ENCODE results near the gene ZNF385D. TPM values are rescaled to one million over a fixed set of nuclear protein-coding genes. Genes with fewer than 3 reads are reported as not detected.
A peak's percentile ranks its signal among the peaks of the same experiment; 100 is the strongest.

The ZNF385D gene
- total RNA-seq, 8 experiments from 2014 or later: 3.9 to 9.6 (median 5.0) TPM

DNA sequence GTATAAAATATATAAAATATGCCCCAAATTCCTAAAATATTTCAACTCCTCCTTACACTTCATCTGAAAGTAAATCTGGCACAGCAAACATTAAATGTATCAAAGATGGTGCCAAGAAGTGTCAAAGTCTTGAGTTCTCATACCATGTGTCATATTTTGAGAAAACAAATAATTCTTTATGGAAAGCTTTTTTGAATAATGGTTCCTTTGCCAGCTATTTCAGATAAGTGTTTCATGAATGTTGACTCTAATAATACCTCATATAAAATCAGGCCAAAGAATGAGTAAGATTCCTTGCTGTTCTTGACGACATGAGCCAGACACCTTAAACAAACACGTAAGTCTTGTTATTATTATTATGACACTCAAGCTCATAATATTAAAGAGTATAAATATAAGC lies 30.3 kb upstream of the ZNF385D start:
- H3K27ac ChIP-seq: no peak overlapping the region
- WGBS, 10 experiments: 63 to 100% (median 100%) methylated on average over 1 to 2 of the region's 2 CpGs; no CpG with 5 or more reads in 2 of the 10 experiments
- no peaks in the 10 kb centered on the region for H3K4me1 ChIP-seq (replicated peaks in 1 of 2)
- in situ Hi-C loops (cut with MboI; ENCODE audit: low pct_unique_long_range_greater_than_20kb in 2 of 9, low sequenced_read_pairs in 9 of 9, unreplicated experiment in 9 of 9): no loop called here
- no peak for ATAC-seq (replicated peaks in 6 of 8)
- no peak overlapping the region for H3K4me3 ChIP-seq

DNA sequence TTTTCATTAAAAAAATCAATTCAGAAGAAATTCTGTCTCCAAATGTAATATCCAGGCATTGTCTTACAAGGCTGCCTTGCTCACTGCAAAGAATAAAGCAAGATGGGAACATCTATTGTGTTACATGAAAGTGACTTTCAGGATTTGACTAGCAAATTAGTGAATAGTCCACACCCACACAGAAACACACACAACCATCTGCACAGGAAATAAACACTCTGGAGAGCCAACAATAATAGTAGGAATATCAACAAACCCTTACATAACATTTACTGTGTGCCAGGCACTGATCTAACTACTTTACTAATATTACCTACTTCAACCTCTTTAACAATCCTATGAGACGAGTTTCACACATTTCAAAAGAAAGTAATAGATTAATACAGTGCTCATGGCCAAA lies 28.9 kb upstream of the ZNF385D start:
- Histone ChIP-seq H3K4me3 (no peak overlapping the region), H3K4me1 (replicated peaks in 1 of 2) (no peaks in the 10 kb centered on the region), H3K27ac (no peak overlapping the region)
- 20 to 100% (median 56%) methylated on average over 1 of the region's 1 CpG; no CpG with 5 or more reads in 4 of the 10 experiments for WGBS, 10 experiments
- ATAC-seq (replicated peaks in 6 of 8): peak in 2 of 8 experiments; percentile 30 to 71
- in situ Hi-C loops (cut with MboI; ENCODE audit: low pct_unique_long_range_greater_than_20kb in 2 of 9, low sequenced_read_pairs in 9 of 9, unreplicated experiment in 9 of 9): no loop called here

GRCh38 chr3:21778715-21779114 lies 27.7 kb upstream of the ZNF385D start:
- 50 to 100% (median 92%) methylated on average over 1 of the region's 1 CpG; no CpG with 5 or more reads in 1 of the 10 experiments for WGBS, 10 experiments
- in situ Hi-C loops (cut with MboI; ENCODE audit: low pct_unique_long_range_greater_than_20kb in 2 of 9, low sequenced_read_pairs in 9 of 9, unreplicated experiment in 9 of 9): no loop called here
- no peak overlapping the region for H3K4me3 ChIP-seq
- H3K4me1 ChIP-seq (replicated peaks in 1 of 2): no peaks in the 10 kb centered on the region
- no peak for ATAC-seq (replicated peaks in 6 of 8)
- H3K27ac ChIP-seq: no peak overlapping the region

- no peak for ATAC-seq (replicated peaks in 6 of 8)
- H3K4me3 ChIP-seq: no peak overlapping the region
- H3K27ac ChIP-seq: no peak overlapping the region
- no peaks in the 10 kb centered on the region for H3K4me1 ChIP-seq (replicated peaks in 1 of 2)
- WGBS, 10 experiments: 40 to 100% (median 100%) methylated on average over 1 to 2 of the region's 2 CpGs; no CpG with 5 or more reads in 2 of the 10 experiments
- in situ Hi-C loops (cut with MboI; ENCODE audit: low pct_unique_long_range_greater_than_20kb in 2 of 9, low sequenced_read_pairs in 9 of 9, unreplicated experiment in 9 of 9): no loop called here
These were observed 26.8 kb upstream of the ZNF385D start for GRCh38 chr3:21777821-21778220.

DNA sequence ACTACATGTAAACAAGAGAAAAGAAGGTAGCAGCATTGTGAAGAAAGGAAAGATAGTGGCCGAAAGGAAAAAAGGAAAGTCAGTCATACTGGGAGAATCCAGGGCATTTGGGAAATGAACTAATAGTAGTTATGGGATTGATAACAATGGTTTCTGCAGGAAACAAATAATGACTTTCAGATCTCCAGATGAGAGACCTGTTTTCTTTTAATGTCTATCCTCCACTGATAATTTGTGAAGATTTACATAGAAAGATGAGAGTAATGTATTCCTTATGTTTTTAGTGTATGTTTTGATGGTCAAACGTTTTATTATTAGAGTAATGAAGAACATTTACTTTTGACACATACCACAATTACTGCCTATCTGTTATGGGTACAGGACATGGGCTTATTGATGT lies 15.0 kb upstream of the ZNF385D start:
- ATAC-seq (replicated peaks in 6 of 8): no peak
- Histone ChIP-seq H3K27ac (no peak overlapping the region), H3K4me3 (no peak overlapping the region), H3K4me1 (replicated peaks in 1 of 2) (peaks cover 0 to 15% of the 10 kb centered on the region in 2 donors)
- 0 to 83% (median 50%) methylated on average over 1 to 2 of the region's 2 CpGs; no CpG with 5 or more reads in 1 of the 10 experiments for WGBS, 10 experiments
- in situ Hi-C loops (cut with MboI; ENCODE audit: low pct_unique_long_range_greater_than_20kb in 2 of 9, low sequenced_read_pairs in 9 of 9, unreplicated experiment in 9 of 9): loop anchor here in 2 of 9 experiments (25.0 kb wide), 2 partner anchors 121 to 346 kb away; no protein-coding TSS in a partner anchor

- 50 to 90% (median 74%) methylated on average over 2 to 5 of the region's 5 CpGs for WGBS, 10 experiments
- ATAC-seq (replicated peaks in 6 of 8): no peak
- peaks cover 0 to 8% of the 10 kb centered on the region in 2 donors for H3K4me1 ChIP-seq (replicated peaks in 1 of 2)
- H3K4me3 ChIP-seq: no peak overlapping the region
- H3K27ac ChIP-seq: no peak overlapping the region
- in situ Hi-C loops (cut with MboI; ENCODE audit: low pct_unique_long_range_greater_than_20kb in 2 of 9, low sequenced_read_pairs in 9 of 9, unreplicated experiment in 9 of 9): loop anchor here in 3 of 9 experiments (10.0 to 25.0 kb wide), 3 partner anchors 131 to 356 kb away; no protein-coding TSS in a partner anchor
These were observed 4.9 kb upstream of the ZNF385D start for GRCh38 chr3:21755896-21756295.

DNA sequence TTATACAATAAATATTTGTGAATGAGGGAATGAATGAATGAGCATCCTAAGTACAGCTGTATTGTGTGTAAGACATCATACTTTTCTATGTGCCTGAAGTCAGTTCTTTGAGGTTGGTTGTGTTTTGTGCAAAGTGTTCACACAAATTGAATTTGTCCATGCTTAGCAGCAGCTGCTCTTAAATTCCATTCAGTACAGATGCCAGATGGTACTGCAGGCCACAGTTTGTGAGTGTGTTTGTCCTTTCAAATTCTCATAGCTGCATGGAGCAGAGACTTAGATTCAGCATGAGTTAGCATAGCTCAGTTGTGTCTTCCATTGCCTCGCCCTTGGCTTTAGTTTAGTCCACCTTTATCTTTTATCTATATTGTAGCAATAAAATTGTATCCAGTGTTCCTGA lies 3.8 kb upstream of the ZNF385D start:
- ATAC-seq (replicated peaks in 6 of 8): peak in 1 of 8 experiments; percentile 11
- WGBS, 10 experiments: 80 to 100% (median 100%) methylated on average over 1 of the region's 1 CpG; no CpG with 5 or more reads in 1 of the 10 experiments
- in situ Hi-C loops (cut with MboI; ENCODE audit: low pct_unique_long_range_greater_than_20kb in 2 of 9, low sequenced_read_pairs in 9 of 9, unreplicated experiment in 9 of 9): loop anchor here in 3 of 9 experiments (10.0 to 25.0 kb wide), 3 partner anchors 132 to 357 kb away; no protein-coding TSS in a partner anchor
- Histone ChIP-seq H3K4me3 (no peak overlapping the region), H3K27ac (no peak overlapping the region), H3K4me1 (replicated peaks in 1 of 2) (peaks cover 6 to 12% of the 10 kb centered on the region in 2 donors)

DNA sequence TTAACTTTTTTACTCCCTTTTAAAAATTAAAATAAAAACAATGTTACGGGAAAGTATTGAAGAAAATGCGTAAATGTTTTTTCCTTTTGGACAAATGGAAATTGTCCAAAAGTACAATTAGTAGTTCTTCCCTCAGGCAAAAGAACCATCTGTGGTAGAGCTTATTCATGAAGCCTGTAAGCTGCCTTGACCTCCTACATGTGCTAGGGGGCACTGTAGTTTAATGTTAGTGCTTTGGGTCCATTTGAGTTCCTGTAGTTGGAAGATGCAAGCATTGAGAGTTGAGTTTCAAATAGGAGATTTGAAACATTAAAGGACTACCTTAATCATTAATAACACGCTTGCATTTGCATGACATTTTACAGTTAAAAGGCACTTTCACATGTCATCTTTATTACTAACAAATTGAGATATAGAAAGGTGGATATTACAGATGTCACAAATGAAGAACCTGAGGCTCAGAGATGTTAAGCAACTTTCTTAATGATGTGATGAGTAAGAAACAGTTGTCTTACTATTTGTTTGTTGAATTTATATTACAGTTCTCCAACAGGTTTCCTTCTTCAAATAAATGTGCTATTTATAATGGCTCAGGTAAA lies 1.8 kb upstream of the ZNF385D start:
- ATAC-seq (replicated peaks in 6 of 8): peak in 3 of 8 experiments; percentile 56 to 69 (median 56)
- Histone ChIP-seq H3K4me3 (no peak overlapping the region), H3K27ac (no peak overlapping the region), H3K4me1 (replicated peaks in 1 of 2) (peaks cover 19 to 30% of the 10 kb centered on the region in 2 donors)
- in situ Hi-C loops (cut with MboI; ENCODE audit: low pct_unique_long_range_greater_than_20kb in 2 of 9, low sequenced_read_pairs in 9 of 9, unreplicated experiment in 9 of 9): loop anchor here in 3 of 9 experiments (10.0 to 25.0 kb wide), 3 partner anchors 134 to 359 kb away; no protein-coding TSS in a partner anchor
- 0 to 80% (median 44%) methylated on average over 2 to 3 of the region's 3 CpGs for WGBS, 10 experiments

DNA sequence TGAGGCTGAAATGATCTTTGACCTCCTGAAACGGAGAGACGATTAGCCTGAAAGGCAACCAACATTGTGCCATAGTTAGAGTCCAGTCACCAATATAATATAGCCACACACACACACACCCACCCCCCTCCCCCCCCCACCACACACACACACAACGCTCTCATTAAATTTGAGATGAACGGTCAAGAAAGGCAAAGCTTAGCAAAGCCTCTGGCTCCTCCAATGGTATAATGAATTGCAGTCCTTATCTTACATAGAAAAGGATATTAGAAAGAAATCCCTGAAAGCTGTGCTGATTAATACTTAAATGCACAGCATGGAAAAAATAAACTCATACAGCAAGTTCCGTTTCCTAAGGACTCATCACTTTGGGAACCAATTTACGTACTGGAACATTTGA lies 876 bp upstream of the ZNF385D start:
- peak overlapping the region in 1 of 5 donors; percentile 38 for H3K4me3 ChIP-seq
- WGBS, 10 experiments: 23 to 100% (median 74%) methylated on average over 1 to 4 of the region's 6 CpGs; no CpG with 5 or more reads in 2 of the 10 experiments
- in situ Hi-C loops (cut with MboI; ENCODE audit: low pct_unique_long_range_greater_than_20kb in 2 of 9, low sequenced_read_pairs in 9 of 9, unreplicated experiment in 9 of 9): loop anchor here in 3 of 9 experiments (10.0 to 25.0 kb wide), 3 partner anchors 135 to 360 kb away; no protein-coding TSS in a partner anchor
- ATAC-seq (replicated peaks in 6 of 8): no peak
- H3K27ac ChIP-seq: no peak overlapping the region
- peaks cover 26 to 40% of the 10 kb centered on the region in 2 donors for H3K4me1 ChIP-seq (replicated peaks in 1 of 2)

DNA sequence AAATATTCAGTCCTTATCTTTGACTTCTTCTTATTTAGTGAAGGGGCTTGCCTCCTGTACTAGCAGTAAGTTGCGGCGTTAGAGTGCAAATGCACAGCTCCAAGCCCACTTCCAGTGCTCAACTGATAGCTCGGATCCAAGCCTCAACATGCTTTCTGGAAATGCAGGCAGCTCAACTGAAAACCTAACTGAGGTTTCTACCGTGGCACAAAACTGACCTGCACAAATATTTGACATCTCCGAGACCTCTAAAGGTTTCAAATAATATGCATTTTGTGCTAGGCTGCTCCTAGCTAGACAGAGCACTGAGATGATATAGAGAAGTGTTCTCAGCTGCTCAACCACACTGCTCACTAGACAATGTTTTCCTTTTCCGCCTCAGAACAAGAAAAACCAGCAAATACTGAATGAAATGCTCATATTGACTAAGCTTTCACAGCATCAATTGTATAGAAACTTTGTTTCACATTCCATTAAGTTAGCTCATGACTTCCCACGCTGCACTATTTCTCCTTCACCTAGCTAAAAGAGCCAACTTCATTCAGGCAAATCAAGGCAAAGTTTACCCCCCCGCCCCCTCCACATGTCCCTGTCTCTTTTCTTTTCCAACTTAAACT lies 822 bp downstream of the ZNF385D start:
- Histone ChIP-seq H3K27ac (no peak overlapping the region), H3K4me1 (replicated peaks in 1 of 2) (peaks cover 26 to 46% of the 10 kb centered on the region in 2 donors), H3K4me3 (peak overlapping the region; percentile 29 to 57 (median 42))
- peak in 1 of 8 experiments; percentile 31 for ATAC-seq (replicated peaks in 6 of 8)
- in situ Hi-C loops (cut with MboI; ENCODE audit: low pct_unique_long_range_greater_than_20kb in 2 of 9, low sequenced_read_pairs in 9 of 9, unreplicated experiment in 9 of 9): loop anchor here in 3 of 9 experiments (10.0 to 25.0 kb wide), 3 partner anchors 137 to 362 kb away; no protein-coding TSS in a partner anchor
- WGBS, 10 experiments: 0 to 62% (median 33%) methylated on average over 1 to 8 of the region's 8 CpGs; no CpG with 5 or more reads in 1 of the 10 experiments

- no peak for ATAC-seq (replicated peaks in 6 of 8)
- H3K4me3 ChIP-seq: peak overlapping the region in 3 of 5 donors; percentile 9 to 48 (median 38)
- in situ Hi-C loops (cut with MboI; ENCODE audit: low pct_unique_long_range_greater_than_20kb in 2 of 9, low sequenced_read_pairs in 9 of 9, unreplicated experiment in 9 of 9): no loop called here
- peaks cover 26 to 56% of the 10 kb centered on the region in 2 donors for H3K4me1 ChIP-seq (replicated peaks in 1 of 2)
- WGBS, 10 experiments: 8 to 73% (median 46%) methylated on average over 1 to 5 of the region's 5 CpGs
- no peak overlapping the region for H3K27ac ChIP-seq
These were observed 2.9 kb downstream of the ZNF385D start for GRCh38 chr3:21747966-21748555.

GRCh38 chr3:21747376-21747775 lies 3.6 kb downstream of the ZNF385D start:
- peaks cover 26 to 56% of the 10 kb centered on the region in 2 donors for H3K4me1 ChIP-seq (replicated peaks in 1 of 2)
- WGBS, 10 experiments: 17 to 87% (median 63%) methylated on average over 1 to 3 of the region's 3 CpGs; no CpG with 5 or more reads in 3 of the 10 experiments
- in situ Hi-C loops (cut with MboI; ENCODE audit: low pct_unique_long_range_greater_than_20kb in 2 of 9, low sequenced_read_pairs in 9 of 9, unreplicated experiment in 9 of 9): no loop called here
- peak in 3 of 8 experiments; percentile 2 to 39 (median 29) for ATAC-seq (replicated peaks in 6 of 8)
- peak overlapping the region in 4 of 5 donors; percentile 3 to 48 (median 23) for H3K4me3 ChIP-seq
- H3K27ac ChIP-seq: no peak overlapping the region

GRCh38 chr3:21745966-21746365 lies 5.0 kb downstream of the ZNF385D start:
- in situ Hi-C loops (cut with MboI; ENCODE audit: low pct_unique_long_range_greater_than_20kb in 2 of 9, low sequenced_read_pairs in 9 of 9, unreplicated experiment in 9 of 9): no loop called here
- Histone ChIP-seq H3K27ac (no peak overlapping the region), H3K4me3 (no peak overlapping the region), H3K4me1 (replicated peaks in 1 of 2) (peaks cover 26 to 48% of the 10 kb centered on the region in 2 donors)
- ATAC-seq (replicated peaks in 6 of 8): no peak
- WGBS, 10 experiments: 8 to 100% (median 85%) methylated on average over 2 to 6 of the region's 6 CpGs
